ENCODE results near the gene MDM1. TPM values are rescaled to one million over a fixed set of nuclear protein-coding genes. Genes with fewer than 3 reads are reported as not detected.

Gene MDM1
- total and polyA plus RNA-seq, 2 experiments from 2014 or later: 13.6 to 18.9 TPM

- H3K27ac Mint-ChIP-seq: no peak overlapping the region
These were observed 35.7 kb upstream of the MDM1 start for GRCh38 chr12:68367903-68368302.

GRCh38 chr12:68367116-68367515 is 35.0 kb upstream of the MDM1 start:
- H4K20me1 ChIP-seq (replicated peaks; ENCODE audit: insufficient read depth): no peaks in the 10 kb centered on the region
- H3K27me3 Mint-ChIP-seq (ENCODE audit: insufficient read depth, low read depth, poor library complexity): peaks cover 7% of the 10 kb centered on the region
- TF ChIP-seq ZNF331 (CRISPR knock-in tag; IDR thresholded peaks at IDR 0.05; ENCODE audit: low read depth) (no peak), ZNF114 (CRISPR knock-in tag; IDR thresholded peaks at IDR 0.05) (no peak), ETS1 (IDR thresholded peaks at IDR 0.05) (no peak), CREB1 (CRISPR knock-in tag; IDR thresholded peaks at IDR 0.05; ENCODE audit: low read depth) (no peak), REST (IDR thresholded peaks at IDR 0.05; ENCODE audit: unreplicated experiment) (no peak), POLR2AphosphoS5 (IDR thresholded peaks at IDR 0.05; ENCODE audit: low read depth) (no peak), EZH2 (IDR thresholded peaks at IDR 0.05; ENCODE audit: low read depth, unreplicated experiment) (no peak), CTCF (conservative IDR thresholded peaks at IDR 0.05; ENCODE audit: low read depth in 2 of 2) (no peak)
- no peaks in the 10 kb centered on the region for H3F3A ChIP-seq (replicated peaks; ENCODE audit: low read depth)
- H3K4me2 ChIP-seq: no peak overlapping the region
- H3K27ac ChIP-seq (ENCODE audit: low read depth): no peak overlapping the region
- no peak overlapping the region for H3K4me3 ChIP-seq
- no peak overlapping the region for H3K27ac Mint-ChIP-seq
- no peaks in the 10 kb centered on the region for H3K9me3 Mint-ChIP-seq
- peaks cover 17% of the 10 kb centered on the region for H3K4me1 Mint-ChIP-seq
- no peak for ATAC-seq
- no peaks in the 10 kb centered on the region for H3K36me3 ChIP-seq (ENCODE audit: insufficient read depth)
- no peaks in the 10 kb centered on the region for H3K9me2 ChIP-seq (ENCODE audit: insufficient read depth)
- no peaks in the 10 kb centered on the region for H3K27me3 ChIP-seq (ENCODE audit: insufficient read depth)
- H2AFZ ChIP-seq: no peak overlapping the region
- H3K36me3 Mint-ChIP-seq (ENCODE audit: low read depth): no peaks in the 10 kb centered on the region
- no peak overlapping the region for H3K4me3 Mint-ChIP-seq
- H3K4me1 ChIP-seq (ENCODE audit: insufficient read depth): peaks cover 16% of the 10 kb centered on the region
- no peak for DNase-seq (ENCODE audit: low spot score)
- H3K79me2 ChIP-seq (replicated peaks; ENCODE audit: insufficient read depth): no peaks in the 10 kb centered on the region

More at GRCh38 chr12:68367903-68368302, 35.7 kb upstream of the MDM1 start:
- no peak for TF ChIP-seq NANOG (IDR thresholded peaks at IDR 0.05; ENCODE audit: borderline replicate concordance)
- no peaks in the 10 kb centered on the region for H3K79me2 ChIP-seq (replicated peaks; ENCODE audit: insufficient read depth)
- Mint-ChIP-seq H3K9me3 (no peaks in the 10 kb centered on the region), H3K4me1 (peaks cover 17% of the 10 kb centered on the region), H3K36me3 (ENCODE audit: low read depth) (no peaks in the 10 kb centered on the region), H3K27me3 (ENCODE audit: insufficient read depth, low read depth, poor library complexity) (peaks cover 7% of the 10 kb centered on the region), H3K4me3 (no peak overlapping the region)
- peaks cover 16% of the 10 kb centered on the region for H3K4me1 ChIP-seq (ENCODE audit: insufficient read depth)
- peak overlapping the region; percentile 69; the same call in 1 of the 2 replicates for H2AFZ ChIP-seq
- H3K4me2 ChIP-seq: no peak overlapping the region
- no peak overlapping the region for H3K4me3 ChIP-seq
- H3K27me3 ChIP-seq (ENCODE audit: insufficient read depth): no peaks in the 10 kb centered on the region
- ATAC-seq (no peak), DNase-seq (ENCODE audit: low spot score) (peak; percentile 35)
- no peaks in the 10 kb centered on the region for H3K36me3 ChIP-seq (ENCODE audit: insufficient read depth)
- H4K20me1 ChIP-seq (replicated peaks; ENCODE audit: insufficient read depth): no peaks in the 10 kb centered on the region
- no peaks in the 10 kb centered on the region for H3K9me2 ChIP-seq (ENCODE audit: insufficient read depth)
- H3K27ac ChIP-seq (ENCODE audit: low read depth): no peak overlapping the region
- no peaks in the 10 kb centered on the region for H3F3A ChIP-seq (replicated peaks; ENCODE audit: low read depth)

Measured in GM23338 (cell line).